Mucosa of descending colon (tissue), 3 donors: Measurements from ENCODE around the gene BMPR1A. TPM values are rescaled to one million over a fixed set of nuclear protein-coding genes. Genes with fewer than 3 reads are reported as not detected.
A peak's percentile ranks its signal among the peaks of the same experiment; 100 is the strongest.

Source experiments
- ATAC-seq: fragments of 200-7000 bp; cut with Tn5 transposase; one replicate; pipeline ENCODE4 v1.9.1; 2020; ENCODE audit warnings: mild to moderate bottlenecking, moderate library complexity
- DNase-seq, 3 donors: peaks; one replicate each; pipeline ENCODE4 v3.0.0-alpha.2; 2020
- H3K36me3 ChIP-seq: fragments of 200-600 bp; one replicate; pipeline ENCODE4 v1.8.0; 2021; ENCODE audit warnings: low read depth, mild to moderate bottlenecking
- H3K4me1 ChIP-seq: fragments of 200-600 bp; one replicate; pipeline ENCODE4 v1.8.0; 2021; ENCODE audit warnings: low read depth, mild to moderate bottlenecking
- H3K4me3 ChIP-seq: fragments of 200-600 bp; one replicate; pipeline ENCODE4 v1.8.0; 2021; ENCODE audit warnings: mild to moderate bottlenecking
- H3K9me3 ChIP-seq: fragments of 200-600 bp; one replicate; pipeline ENCODE4 v1.8.0; 2021; ENCODE audit warnings: mild to moderate bottlenecking
- CTCF ChIP-seq: fragments of 200-600 bp; IDR thresholded peaks from one replicate; pipeline ENCODE4 v1.8.0; 2022; ENCODE audit warnings: antibody characterized with exemption, mild to moderate bottlenecking
- intact Hi-C, 2 donors: fragments of 100-400 bp; cut with DNase I in 1 of 2; cut with micrococcal nuclease in 1 of 2; formaldehyde crosslinking; loops; one replicate each; pipeline versions ENCODE4 v1.11.0 to v1.11.1; 2022; cut with DNase I, micrococcal nuclease
- total RNA-seq, 3 donors: library from RNA; stranded (reverse); fragmentation: NEBNext Ultra II Directional in 2 of 3; extraction: Animal tissue kit (Norgen Biotek cat#: 25700) in 2 of 3; gene quantifications; one replicate each; pipeline versions ENCODE4 v1.2.1 to v1.2.4, GENCODE V29; 2021 to 2023
- donor health status: DM: no; HTN: no; CAD: no; lungs with moderate emphysema.
- donor health status: DM: no; HTN: no; CAD: no.
- donor health status: DM: no; HTN: yes; CAD: no.

Gene BMPR1A
- total RNA-seq, 3 donors from 2014 or later = 44.4 to 126 (median 45.3) TPM

GRCh38 chr10:86944031-86944419 is 187.6 kb downstream of the BMPR1A start:
- no peak for TF ChIP-seq CTCF
- H3K4me3 ChIP-seq = no peak overlapping the region
- no peaks in the 10 kb centered on the region for H3K36me3 ChIP-seq
- DNase-seq (no peak), ATAC-seq (no peak)
- peaks cover 8% of the 10 kb centered on the region for H3K4me1 ChIP-seq
- no peaks in the 10 kb centered on the region for H3K9me3 ChIP-seq
- intact Hi-C loops = no loop called here

DNA sequence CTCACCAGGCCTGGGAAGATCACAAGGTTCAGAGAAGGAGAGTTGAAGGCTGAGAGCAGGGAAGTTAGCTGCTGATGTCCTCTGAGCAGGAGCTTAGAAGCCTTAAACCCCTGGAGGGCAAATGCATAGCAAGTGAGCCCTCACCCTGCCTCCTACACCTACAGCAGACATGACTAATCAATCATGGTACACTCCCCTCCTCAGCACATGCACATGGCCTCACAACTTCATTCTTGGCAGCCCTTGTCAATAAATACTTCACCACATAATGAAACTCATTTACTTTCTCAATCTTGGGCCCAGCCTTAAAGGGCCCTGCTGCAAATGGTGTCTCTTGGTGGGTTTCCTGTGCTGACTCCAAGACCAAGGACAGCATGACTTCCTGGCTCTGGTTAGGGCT is 188.1 kb downstream of the BMPR1A start:
- no peak for ATAC-seq
- no peak for DNase-seq

GRCh38 chr10:86944907-86945306 is 188.5 kb downstream of the BMPR1A start:
- no peak for DNase-seq
- TF ChIP-seq CTCF = no peak
- no peaks in the 10 kb centered on the region for H3K36me3 ChIP-seq

More for the DNA sequence above, 188.1 kb downstream of the BMPR1A start:
- no peak overlapping the region for H3K4me3 ChIP-seq
- peaks cover 7% of the 10 kb centered on the region for H3K4me1 ChIP-seq
- no peak for TF ChIP-seq CTCF
- H3K9me3 ChIP-seq = no peaks in the 10 kb centered on the region
- intact Hi-C loops = no loop called here
- H3K36me3 ChIP-seq = no peaks in the 10 kb centered on the region

DNA sequence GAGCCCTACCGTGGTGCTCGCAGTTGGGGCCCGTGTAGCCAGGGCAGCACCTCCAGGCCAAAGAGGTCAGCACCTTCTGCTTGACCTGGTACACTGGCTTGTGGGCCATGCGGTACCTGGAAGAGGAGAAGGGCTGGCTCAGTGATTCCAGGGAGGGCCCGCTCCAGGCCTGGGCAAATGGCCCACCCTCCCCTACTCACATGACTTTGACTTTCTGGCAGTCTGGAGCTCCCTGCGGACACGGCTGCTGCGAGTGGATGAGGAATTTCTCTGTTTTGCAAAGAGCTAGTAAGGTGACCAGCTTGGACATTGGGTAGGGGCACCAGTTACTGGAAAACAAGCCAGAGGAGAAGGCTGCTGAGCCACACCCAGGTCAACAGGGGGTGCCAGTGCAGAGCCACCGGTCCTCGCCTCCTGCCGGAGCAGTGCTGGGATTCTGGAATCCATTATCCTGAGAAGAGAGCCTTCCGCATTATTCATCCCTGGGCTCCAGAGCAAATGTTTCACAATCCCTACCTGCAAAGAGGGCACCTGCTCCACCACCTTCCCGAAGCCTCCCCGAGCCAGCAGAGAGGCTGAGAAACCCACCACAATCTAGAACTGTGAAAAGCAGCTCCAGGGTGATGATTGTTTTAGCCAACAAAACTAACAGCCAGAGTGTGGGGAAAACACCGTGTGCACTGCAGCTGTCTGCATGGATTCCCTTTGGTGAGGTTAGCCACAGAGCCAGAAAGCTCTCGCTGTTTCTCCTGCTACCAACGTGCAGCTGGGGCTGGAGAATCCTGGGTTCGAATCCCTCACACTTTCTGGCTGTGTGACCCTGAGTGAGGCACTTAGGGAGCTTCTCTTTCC is 189.2 kb downstream of the BMPR1A start:
- DNase-seq = no peak

More at GRCh38 chr10:86944907-86945306, 188.5 kb downstream of the BMPR1A start:
- intact Hi-C loops = no loop called here
- Histone ChIP-seq H3K4me3 (no peak overlapping the region), H3K4me1 (peaks cover 7% of the 10 kb centered on the region), H3K9me3 (no peaks in the 10 kb centered on the region)
- no peak for ATAC-seq

More for the DNA sequence above, 189.2 kb downstream of the BMPR1A start:
- Histone ChIP-seq H3K4me3 (no peak overlapping the region), H3K4me1 (peaks cover 3% of the 10 kb centered on the region), H3K9me3 (no peaks in the 10 kb centered on the region), H3K36me3 (no peaks in the 10 kb centered on the region)
- intact Hi-C loops = no loop called here
- TF ChIP-seq CTCF = no peak
- peak; percentile 6 for ATAC-seq
